Aorta (tissue), 5 donors: Measurements from ENCODE around the gene RUNX2. TPM values are rescaled to one million over a fixed set of nuclear protein-coding genes. Genes with fewer than 3 reads are reported as not detected.

Experiments
- ATAC-seq: fragments of 200-7000 bp; cut with Tn5 transposase; one replicate; pipeline ENCODE4 v1.9.1; 2022; ENCODE audit warnings: moderate library complexity; ENCODE audit not compliant: low FRiP score
- DNase-seq, 2 donors: peaks; one replicate each; pipeline ENCODE4 v3.0.0-alpha.2; 2020
- H3K27ac ChIP-seq, 2 donors: one replicate each; pipeline ENCODE4 v1.5.1; 2013; ENCODE audit warnings: low read length in 2 of 2, mild to moderate bottlenecking in 2 of 2, moderate library complexity in 2 of 2, control low read depth in 1 of 2, inconsistent platforms in 1 of 2, low read depth in 1 of 2
- H3K27me3 ChIP-seq, 2 donors: one replicate each; pipeline ENCODE4 v1.6.1; 2013; ENCODE audit warnings: control low read depth in 1 of 2, low read length in 1 of 2, mild to moderate bottlenecking in 1 of 2, moderate library complexity in 1 of 2; ENCODE audit not compliant: insufficient read depth in 2 of 2, control insufficient read depth in 1 of 2
- H3K36me3 ChIP-seq, 2 donors: one replicate each; pipeline ENCODE4 v1.6.1; 2013; ENCODE audit warnings: control low read depth in 1 of 2, low read length in 1 of 2, mild to moderate bottlenecking in 1 of 2; ENCODE audit not compliant: insufficient read depth in 2 of 2, control insufficient read depth in 1 of 2
- H3K4me1 ChIP-seq, 2 donors: one replicate each; pipeline ENCODE4 v1.6.1; 2013; ENCODE audit warnings: low read length in 2 of 2, control low read depth in 1 of 2, mild to moderate bottlenecking in 1 of 2, moderate library complexity in 1 of 2; ENCODE audit not compliant: insufficient read depth in 2 of 2, control insufficient read depth in 1 of 2
- H3K4me3 ChIP-seq, 2 donors: one replicate each; pipeline ENCODE4 v1.5.1; 2013; ENCODE audit warnings: low read length in 2 of 2, control low read depth in 1 of 2, mild to moderate bottlenecking in 1 of 2
- H3K9me3 ChIP-seq: one replicate; pipeline ENCODE4 v1.6.1; 2013; ENCODE audit warnings: mild to moderate bottlenecking, low read length; ENCODE audit not compliant: control insufficient read depth
- WGBS, 2 donors: extraction: QIAGEN DNeasy Blood & Tissue Kit; methylation state at CpG; one replicate each; pipeline ENCODE4 v1.1.7; 2013; 5-methylcytosine and 5-hydroxymethylcytosine counted together
- intact Hi-C, 2 donors: fragments of 100-400 bp; cut with DNase I; formaldehyde crosslinking; loops; one replicate each; pipeline versions ENCODE4 v1.14.2 to v1.15.0; 2022
- polyA plus RNA-seq, 2 donors: library from polyadenylated mRNA; stranded (reverse); fragments of 200-250 nt; gene quantifications; one replicate each; pipeline ENCODE4 v1.2.3, GENCODE V29; 2013
- total RNA-seq, 2 donors: library from RNA; stranded (reverse); fragmentation: NEBNext Ultra II Directional; extraction: Animal tissue kit (Norgen Biotek cat#: 25700); gene quantifications; one replicate each; pipeline ENCODE4 v1.2.1, GENCODE V29; 2021
- donor health status: healthy with polysubstance abuse.
- donor health status: Bipolar disorder and iron deficiency.
- donor health status: DM: no; HTN: no; CAD: no.
- donor health status: DM: no; HTN: no; CAD: no.
- donor health status: DM: yes; HTN: yes; CAD: no.

RUNX2 gene
- total and polyA plus RNA-seq, 4 donors, result 1.0 to 5.4 (median 1.9) TPM

DNA sequence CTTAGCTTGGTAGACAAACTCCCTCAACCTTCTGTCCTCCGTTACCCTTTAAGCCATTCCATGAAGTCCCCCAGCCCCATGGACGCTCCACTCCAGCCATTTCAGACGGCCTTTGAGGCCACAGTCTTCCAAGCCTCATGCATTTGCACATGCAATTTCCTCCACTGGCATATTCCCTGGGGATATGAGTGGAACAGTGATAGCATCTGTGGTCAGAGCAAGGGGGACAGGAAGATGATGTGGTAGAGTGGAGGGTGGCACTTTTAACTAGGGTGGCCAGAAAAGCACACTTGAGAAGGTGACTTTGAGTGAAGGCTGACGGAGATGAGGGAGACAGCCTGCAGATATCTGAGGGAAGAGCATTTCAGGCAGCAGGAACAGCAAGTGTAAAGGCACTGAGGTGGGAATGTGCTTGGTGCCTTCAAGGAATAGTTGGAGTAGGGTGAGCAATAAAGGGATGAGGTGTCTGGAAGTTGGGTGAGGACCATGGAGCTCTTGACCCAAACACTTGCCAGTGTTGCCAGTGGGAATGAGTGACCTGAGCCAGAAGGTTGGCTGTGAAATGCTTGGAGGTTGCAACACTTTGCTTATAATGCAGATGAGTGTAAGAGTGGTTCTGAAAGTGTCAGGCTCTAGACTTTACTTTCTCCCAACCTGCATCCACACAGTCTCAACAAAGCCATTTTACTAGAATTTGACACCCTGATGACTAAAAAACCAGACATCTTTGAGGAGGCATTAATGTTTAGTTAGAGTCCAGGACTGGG is 325.2 kb downstream of the RUNX2 start:
- Histone ChIP-seq H3K4me1 (no peaks in the 10 kb centered on the region), H3K27ac (no peak overlapping the region), H3K27me3 (peaks cover 0 to 4% of the 10 kb centered on the region in 2 donors), H3K4me3 (no peak overlapping the region), H3K36me3 (no peaks in the 10 kb centered on the region), H3K9me3 (peaks cover 2% of the 10 kb centered on the region)
- 83% methylated on average over 4 of the region's 4 CpGs for WGBS, 2 donors
- intact Hi-C loops, result no loop called here
- DNase-seq, result no peak
- no peak for ATAC-seq

DNA sequence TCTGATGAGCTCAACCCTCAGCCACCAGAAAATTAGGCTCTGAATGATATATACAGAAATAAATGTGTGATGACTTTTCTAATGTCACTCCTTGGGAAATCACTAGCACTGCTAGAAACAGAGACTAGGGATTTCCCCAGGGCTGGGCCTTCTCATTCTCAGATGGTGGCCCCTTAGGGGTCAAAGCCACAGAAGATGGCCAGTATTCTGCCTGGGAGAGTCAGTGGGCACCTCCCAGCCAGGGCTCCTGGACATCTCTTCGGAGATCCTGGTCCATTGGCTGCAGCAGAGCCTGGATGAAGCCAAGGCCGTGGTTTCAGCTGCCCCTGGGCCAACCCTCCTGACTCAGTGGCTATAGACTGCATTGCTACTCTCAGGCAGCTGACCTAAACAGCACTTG is 326.5 kb downstream of the RUNX2 start:
- no peak for ATAC-seq
- DNase-seq, result no peak
- 82 to 93% methylated on average over 2 of the region's 2 CpGs for WGBS, 2 donors
- Histone ChIP-seq H3K27me3 (peaks cover 0 to 4% of the 10 kb centered on the region in 2 donors), H3K4me1 (no peaks in the 10 kb centered on the region), H3K36me3 (no peaks in the 10 kb centered on the region), H3K9me3 (peaks cover 2% of the 10 kb centered on the region), H3K4me3 (no peak overlapping the region), H3K27ac (no peak overlapping the region)
- intact Hi-C loops, result no loop called here

DNA sequence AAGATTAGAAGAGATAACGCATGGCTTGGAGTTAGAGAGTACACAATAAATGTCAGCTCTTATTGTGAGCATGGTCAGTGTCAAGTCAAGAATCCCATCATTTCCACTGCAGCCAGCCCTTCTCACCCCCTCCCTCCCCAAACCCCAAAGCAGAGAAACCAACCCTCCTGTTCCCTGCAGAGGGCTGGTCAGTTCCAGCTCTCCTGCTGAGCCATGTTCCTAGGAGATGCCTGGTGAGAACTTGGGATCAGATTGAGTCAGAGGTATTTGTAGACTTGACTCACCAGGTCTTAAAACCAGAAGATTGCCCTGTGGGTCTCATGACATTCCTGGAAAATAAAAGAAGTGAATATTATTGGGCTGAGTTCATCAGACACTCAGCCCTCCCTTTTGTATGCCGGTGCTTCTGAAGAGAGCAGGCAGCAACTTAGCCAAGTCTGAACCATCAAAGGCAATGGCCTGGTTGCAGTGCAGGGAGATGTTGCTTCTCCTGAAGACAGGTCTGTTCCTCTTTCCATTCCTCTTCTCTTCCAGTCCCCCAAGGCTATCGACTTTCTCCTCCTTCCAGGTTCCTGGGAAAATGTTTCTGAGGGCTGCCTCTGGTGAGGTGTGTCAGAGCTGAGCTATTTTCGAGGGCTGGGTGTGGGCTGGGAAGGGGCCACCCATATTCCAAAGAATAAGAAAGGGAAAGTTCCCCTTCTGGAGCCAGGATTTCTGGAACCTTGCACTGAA is 327.8 kb downstream of the RUNX2 start:
- DNase-seq (no peak), ATAC-seq (no peak)
- 73 to 76% methylated on average over 3 to 4 of the region's 4 CpGs for WGBS, 2 donors
- intact Hi-C loops, result no loop called here
- Histone ChIP-seq H3K4me3 (no peak overlapping the region), H3K27me3 (peaks cover 0 to 4% of the 10 kb centered on the region in 2 donors), H3K27ac (no peak overlapping the region), H3K9me3 (peaks cover 2% of the 10 kb centered on the region), H3K4me1 (no peaks in the 10 kb centered on the region), H3K36me3 (no peaks in the 10 kb centered on the region)

DNA sequence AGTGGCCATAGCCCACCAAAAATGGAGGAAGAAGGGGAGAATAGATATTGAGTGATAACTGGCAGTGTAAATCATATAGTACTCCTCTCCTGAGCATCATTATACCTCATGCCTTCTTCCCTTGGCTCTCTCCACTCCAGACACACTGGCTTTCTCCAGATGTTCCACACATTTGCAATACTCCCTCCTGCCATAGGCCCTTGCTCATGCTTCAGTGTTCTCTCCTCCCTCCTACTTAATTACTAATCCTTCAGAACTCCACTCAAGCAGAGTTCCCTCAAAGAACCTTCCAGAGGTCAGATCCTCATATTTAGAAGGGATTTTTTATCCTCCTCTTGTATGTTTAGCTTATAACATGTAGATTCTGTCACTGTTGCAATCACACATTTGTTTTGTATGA is 329.1 kb downstream of the RUNX2 start:
- no peak overlapping the region for H3K4me3 ChIP-seq
- H3K9me3 ChIP-seq, result peaks cover 2% of the 10 kb centered on the region
- no peaks in the 10 kb centered on the region for H3K4me1 ChIP-seq
- DNase-seq (no peak), ATAC-seq (no peak)
- no peak overlapping the region for H3K27ac ChIP-seq
- intact Hi-C loops, result no loop called here
- no peaks in the 10 kb centered on the region for H3K36me3 ChIP-seq
- peaks cover 0 to 4% of the 10 kb centered on the region in 2 donors for H3K27me3 ChIP-seq

DNA sequence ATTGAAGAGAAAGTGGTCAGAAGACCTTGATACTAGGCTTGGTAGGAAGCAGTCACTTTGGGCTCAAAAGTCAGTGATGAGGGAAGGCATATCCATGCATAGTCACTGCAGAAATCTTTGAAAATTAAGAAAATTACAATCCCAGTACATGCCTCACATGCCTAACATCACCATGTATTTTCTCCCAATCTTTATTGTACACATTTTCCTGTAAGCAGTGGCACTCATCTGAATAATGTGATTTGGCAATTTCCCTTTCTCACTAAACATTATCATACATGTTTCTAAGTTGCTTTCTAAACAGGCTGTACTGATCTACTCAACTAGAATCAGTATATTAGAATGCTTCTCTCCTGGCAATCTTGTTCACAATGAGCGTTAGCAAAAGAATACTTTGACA is 330.3 kb downstream of the RUNX2 start:
- 88 to 90% methylated on average over 1 of the region's 1 CpG for WGBS, 2 donors
- H3K27me3 ChIP-seq, result peaks cover 0 to 4% of the 10 kb centered on the region in 2 donors
- no peak overlapping the region for H3K27ac ChIP-seq
- no peak overlapping the region for H3K4me3 ChIP-seq
- intact Hi-C loops, result no loop called here
- no peak for DNase-seq
- H3K36me3 ChIP-seq, result no peaks in the 10 kb centered on the region
- H3K4me1 ChIP-seq, result no peaks in the 10 kb centered on the region
- no peak for ATAC-seq
- H3K9me3 ChIP-seq, result peaks cover 2% of the 10 kb centered on the region

DNA sequence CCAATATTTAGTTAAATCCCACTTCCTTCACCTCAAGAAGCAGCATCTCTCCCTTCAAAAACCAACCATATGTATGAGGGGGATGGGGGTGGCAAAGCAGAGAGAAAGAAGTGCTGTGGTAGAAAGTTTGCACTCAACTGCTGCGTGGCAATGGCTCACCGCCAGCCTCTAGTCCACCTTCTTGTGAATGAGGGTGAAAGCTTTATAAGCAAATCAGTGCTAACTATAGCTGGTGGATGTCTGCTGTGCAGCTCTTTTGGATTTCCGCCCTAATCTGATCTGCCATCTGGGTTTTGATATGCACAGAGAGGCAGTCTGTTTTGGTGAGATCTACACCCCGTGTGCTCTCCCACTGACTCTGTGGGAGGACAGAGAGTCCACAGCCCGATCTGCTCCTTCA is 330.8 kb downstream of the RUNX2 start:
- Histone ChIP-seq H3K27ac (no peak overlapping the region), H3K36me3 (no peaks in the 10 kb centered on the region), H3K9me3 (peaks cover 2% of the 10 kb centered on the region), H3K27me3 (peaks cover 0 to 4% of the 10 kb centered on the region in 2 donors), H3K4me1 (no peaks in the 10 kb centered on the region), H3K4me3 (no peak overlapping the region)
- 60 to 61% methylated on average over 5 of the region's 5 CpGs for whole genome bisulfite sequencing, 2 donors
- intact Hi-C loops, result no loop called here
- DNase-seq (no peak), ATAC-seq (no peak)

DNA sequence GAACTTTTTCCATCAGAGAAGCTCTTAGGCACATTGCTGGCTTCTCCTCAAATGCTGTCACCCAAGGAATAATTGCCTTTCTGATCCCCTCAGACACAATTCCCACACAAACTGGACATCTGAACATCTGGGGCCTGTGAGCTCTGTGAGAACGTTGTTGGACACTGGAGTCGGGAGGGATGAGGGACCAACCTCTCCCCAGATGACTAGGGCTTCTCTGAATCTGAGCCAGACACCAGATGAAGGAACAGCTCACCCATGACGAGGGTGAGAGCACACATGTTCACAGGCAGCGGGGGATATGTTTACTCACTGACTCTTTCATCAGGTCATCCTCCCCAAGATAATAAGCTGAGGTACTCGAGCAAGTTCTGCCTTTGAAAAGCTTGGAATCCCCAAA is 333.5 kb downstream of the RUNX2 start:
- H3K27ac ChIP-seq, result no peak overlapping the region
- no peak overlapping the region for H3K4me3 ChIP-seq
- ATAC-seq (no peak), DNase-seq (no peak)
- no peaks in the 10 kb centered on the region for H3K36me3 ChIP-seq
- H3K27me3 ChIP-seq, result peaks cover 0 to 2% of the 10 kb centered on the region in 2 donors
- WGBS, 2 donors, result 57 to 71% methylated on average over 5 of the region's 5 CpGs
- intact Hi-C loops, result no loop called here
- no peaks in the 10 kb centered on the region for H3K4me1 ChIP-seq
- H3K9me3 ChIP-seq, result peaks cover 2% of the 10 kb centered on the region

DNA sequence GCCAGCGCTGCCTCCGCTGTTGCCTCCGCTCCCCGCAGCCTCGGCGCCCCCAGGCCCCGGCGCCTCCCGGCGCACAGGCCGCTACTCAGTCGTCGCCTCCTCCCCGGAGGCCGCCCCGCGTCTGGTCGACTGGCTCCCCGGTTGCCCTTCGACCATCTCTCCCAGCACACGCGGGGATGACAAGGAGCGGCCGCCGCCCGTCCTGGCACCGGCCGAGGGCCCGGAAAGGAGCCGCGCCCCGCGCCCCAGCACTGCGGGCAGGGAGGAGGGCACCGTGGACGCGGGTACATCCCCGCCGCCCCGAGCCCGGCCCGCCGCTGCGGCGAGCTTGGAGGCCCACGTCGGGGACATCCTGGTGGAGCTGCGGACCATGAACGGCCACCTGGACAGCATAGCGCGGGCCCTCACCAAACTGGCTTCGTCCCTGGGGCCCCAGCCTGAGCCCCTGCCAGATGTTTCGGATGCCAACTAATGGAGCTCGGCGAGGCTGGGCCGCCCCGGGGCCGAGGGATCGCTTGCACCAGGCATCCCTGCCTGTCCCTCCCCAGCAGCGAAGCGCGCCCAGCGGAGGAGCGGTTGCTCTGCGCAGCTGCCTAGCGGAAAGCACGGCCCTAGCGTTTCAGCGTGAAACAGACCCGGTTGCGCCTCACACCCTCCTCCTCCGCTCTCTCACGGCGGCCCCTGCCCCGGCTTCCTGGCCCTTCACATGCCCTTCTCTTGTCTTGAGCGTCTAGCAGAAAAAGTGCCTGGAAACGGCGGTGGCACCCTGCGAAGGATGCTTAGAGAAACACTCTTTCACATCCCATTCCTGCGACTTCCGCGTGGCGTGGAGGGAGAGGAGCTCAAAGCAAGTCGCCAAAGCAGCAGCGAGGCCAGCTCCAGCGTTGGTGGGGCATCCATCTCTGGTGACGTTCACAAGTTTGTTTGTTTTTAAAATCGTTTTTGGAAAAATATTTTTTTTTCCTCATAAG is 335.4 kb downstream of the RUNX2 start:
- WGBS, 2 donors, result 4 to 5% methylated on average over 79 to 88 of the region's 88 CpGs
- Histone ChIP-seq H3K27ac (no peak overlapping the region), H3K36me3 (no peaks in the 10 kb centered on the region), H3K4me3 (no peak overlapping the region), H3K4me1 (no peaks in the 10 kb centered on the region), H3K9me3 (no peaks in the 10 kb centered on the region), H3K27me3 (no peaks in the 10 kb centered on the region)
- intact Hi-C loops, result no loop called here
- peak in 1 of 2 donors; percentile 59 for DNase-seq
- peak; percentile 54 for ATAC-seq
